ENCODE results near the gene FAM210B.
"Not testable (repeated sequence)": the region's sequence is repeated elsewhere in the genome, so short reads cannot be mapped to it uniquely, and the experiment has no call there.

The FAM210B gene

DNA sequence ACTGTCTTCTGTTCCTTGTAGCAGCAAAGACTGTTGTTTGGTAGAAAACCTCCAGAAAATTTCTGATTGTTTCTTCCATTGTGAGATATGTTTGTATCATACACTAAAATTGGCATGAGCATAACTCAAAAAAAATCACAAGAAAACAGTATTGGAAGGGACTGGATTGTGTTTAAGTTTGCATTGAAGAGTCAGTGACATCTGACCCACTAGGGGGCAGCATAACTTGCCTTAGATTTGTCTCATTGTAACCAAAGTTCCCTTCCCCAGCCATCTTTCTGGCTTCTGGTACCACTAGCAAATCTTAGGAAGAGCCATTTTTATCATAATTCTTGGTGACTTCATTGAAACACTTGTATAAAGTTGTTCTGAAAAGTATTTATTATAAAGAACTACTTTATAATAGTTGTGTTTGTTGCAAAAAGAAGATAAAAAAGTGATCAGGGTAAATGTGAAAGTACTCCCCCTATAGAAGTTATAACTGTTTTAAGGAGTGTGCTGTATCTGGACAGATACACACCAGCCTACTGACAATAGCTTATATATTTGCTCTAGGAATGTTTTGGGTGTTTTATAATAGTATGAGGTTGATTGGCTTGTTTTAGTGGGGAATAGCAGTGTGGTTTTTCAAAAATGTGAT, 41.3 kb downstream of the FAM210B start (continued):
- TF ChIP-seq POU6F1 (CRISPR knock-in tag; IDR thresholded peaks at IDR 0.05; ENCODE audit: borderline replicate concordance, low read depth) (no peak), ZNF70 (CRISPR knock-in tag; IDR thresholded peaks at IDR 0.05) (no peak), CSDC2 (CRISPR knock-in tag; IDR thresholded peaks at IDR 0.05) (no peak), OSR1 (CRISPR knock-in tag; IDR thresholded peaks at IDR 0.05) (no peak), ZNF8 (CRISPR knock-in tag; IDR thresholded peaks at IDR 0.05) (no peak), ZC3H10 (CRISPR knock-in tag; IDR thresholded peaks at IDR 0.05) (no peak), PPARA (CRISPR knock-in tag; IDR thresholded peaks at IDR 0.05; ENCODE audit: borderline replicate concordance) (no peak), ZNF565 (CRISPR knock-in tag; conservative IDR thresholded peaks at IDR 0.05; ENCODE audit: low read depth) (no peak), BACH2 (CRISPR knock-in tag; IDR thresholded peaks at IDR 0.05; ENCODE audit: borderline replicate concordance) (no peak), ZFP30 (CRISPR knock-in tag; IDR thresholded peaks at IDR 0.05) (no peak)
- TF ChIP-seq, protein P1, sequence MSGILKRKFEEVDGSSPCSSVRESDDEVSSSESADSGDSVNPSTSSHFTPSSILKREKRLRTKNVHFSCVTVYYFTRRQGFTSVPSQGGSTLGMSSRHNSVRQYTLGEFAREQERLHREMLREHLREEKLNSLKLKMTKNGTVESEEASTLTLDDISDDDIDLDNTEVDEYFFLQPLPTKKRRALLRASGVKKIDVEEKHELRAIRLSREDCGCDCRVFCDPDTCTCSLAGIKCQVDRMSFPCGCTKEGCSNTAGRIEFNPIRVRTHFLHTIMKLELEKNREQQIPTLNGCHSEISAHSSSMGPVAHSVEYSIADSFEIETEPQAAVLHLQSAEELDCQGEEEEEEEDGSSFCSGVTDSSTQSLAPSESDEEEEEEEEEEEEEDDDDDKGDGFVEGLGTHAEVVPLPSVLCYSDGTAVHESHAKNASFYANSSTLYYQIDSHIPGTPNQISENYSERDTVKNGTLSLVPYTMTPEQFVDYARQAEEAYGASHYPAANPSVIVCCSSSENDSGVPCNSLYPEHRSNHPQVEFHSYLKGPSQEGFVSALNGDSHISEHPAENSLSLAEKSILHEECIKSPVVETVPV (CRISPR knock-in tag; IDR thresholded peaks at IDR 0.05), result no peak

GRCh38 chr20:56403465-56403864, 44.7 kb downstream of the FAM210B start:
- no peak for ATAC-seq
- TF ChIP-seq PPARA (CRISPR knock-in tag; IDR thresholded peaks at IDR 0.05; ENCODE audit: borderline replicate concordance) (no peak), ZNF565 (CRISPR knock-in tag; conservative IDR thresholded peaks at IDR 0.05; ENCODE audit: low read depth) (no peak), OSR1 (CRISPR knock-in tag; IDR thresholded peaks at IDR 0.05) (no peak)

DNA sequence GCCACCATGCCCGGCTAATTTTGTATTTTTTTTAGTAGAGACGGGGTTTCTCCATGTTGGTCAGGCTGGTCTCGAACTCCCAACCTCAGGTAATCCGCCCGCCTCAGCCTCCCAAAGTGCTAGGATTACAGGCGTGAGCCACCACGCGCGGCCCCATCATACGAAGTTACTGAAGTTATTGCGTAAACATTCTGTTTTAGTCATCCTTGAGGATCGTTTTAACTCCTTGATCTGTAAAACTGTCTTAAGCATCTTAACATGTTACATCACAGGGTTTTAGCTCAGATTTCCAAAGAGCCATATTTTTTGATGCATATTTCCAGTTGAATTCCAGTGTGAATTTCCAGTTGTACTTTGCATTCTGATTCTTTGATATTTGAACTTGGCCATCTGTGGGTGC, 46.6 kb downstream of the FAM210B start:
- not testable (repeated sequence) for ATAC-seq

DNA sequence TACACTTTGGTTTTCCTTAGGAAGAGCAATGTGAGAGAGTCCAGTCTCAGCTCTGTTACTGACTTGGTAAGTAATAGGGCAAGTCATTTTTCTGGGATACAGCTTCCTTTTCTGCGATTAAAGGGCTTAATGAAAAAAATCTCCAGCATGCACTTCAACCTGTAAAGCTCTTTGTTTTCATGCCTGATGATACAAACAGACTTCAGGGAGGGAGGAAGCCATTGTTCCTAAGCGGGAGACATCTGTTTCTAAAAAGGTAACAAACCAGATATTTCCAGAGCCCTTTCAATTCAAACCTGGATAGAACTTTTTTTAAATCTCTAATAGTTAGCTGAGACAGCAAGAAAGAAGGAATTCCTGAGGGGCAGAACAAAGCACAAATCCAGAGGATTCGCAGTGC, 48.1 kb downstream of the FAM210B start:
- TF ChIP-seq ARNTL (CRISPR knock-in tag; IDR thresholded peaks at IDR 0.05; ENCODE audit: borderline replicate concordance, low read depth) (no peak), ZFP30 (CRISPR knock-in tag; IDR thresholded peaks at IDR 0.05) (no peak), PATZ1 (CRISPR knock-in tag; IDR thresholded peaks at IDR 0.05; ENCODE audit: borderline replicate concordance) (no peak), OSR1 (CRISPR knock-in tag; IDR thresholded peaks at IDR 0.05) (no peak)
- TF ChIP-seq, protein P2, sequence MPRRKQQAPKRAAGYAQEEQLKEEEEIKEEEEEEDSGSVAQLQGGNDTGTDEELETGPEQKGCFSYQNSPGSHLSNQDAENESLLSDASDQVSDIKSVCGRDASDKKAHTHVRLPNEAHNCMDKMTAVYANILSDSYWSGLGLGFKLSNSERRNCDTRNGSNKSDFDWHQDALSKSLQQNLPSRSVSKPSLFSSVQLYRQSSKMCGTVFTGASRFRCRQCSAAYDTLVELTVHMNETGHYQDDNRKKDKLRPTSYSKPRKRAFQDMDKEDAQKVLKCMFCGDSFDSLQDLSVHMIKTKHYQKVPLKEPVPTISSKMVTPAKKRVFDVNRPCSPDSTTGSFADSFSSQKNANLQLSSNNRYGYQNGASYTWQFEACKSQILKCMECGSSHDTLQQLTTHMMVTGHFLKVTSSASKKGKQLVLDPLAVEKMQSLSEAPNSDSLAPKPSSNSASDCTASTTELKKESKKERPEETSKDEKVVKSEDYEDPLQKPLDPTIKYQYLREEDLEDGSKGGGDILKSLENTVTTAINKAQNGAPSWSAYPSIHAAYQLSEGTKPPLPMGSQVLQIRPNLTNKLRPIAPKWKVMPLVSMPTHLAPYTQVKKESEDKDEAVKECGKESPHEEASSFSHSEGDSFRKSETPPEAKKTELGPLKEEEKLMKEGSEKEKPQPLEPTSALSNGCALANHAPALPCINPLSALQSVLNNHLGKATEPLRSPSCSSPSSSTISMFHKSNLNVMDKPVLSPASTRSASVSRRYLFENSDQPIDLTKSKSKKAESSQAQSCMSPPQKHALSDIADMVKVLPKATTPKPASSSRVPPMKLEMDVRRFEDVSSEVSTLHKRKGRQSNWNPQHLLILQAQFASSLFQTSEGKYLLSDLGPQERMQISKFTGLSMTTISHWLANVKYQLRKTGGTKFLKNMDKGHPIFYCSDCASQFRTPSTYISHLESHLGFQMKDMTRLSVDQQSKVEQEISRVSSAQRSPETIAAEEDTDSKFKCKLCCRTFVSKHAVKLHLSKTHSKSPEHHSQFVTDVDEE (CRISPR knock-in tag; IDR thresholded peaks at IDR 0.05), result no peak
- ATAC-seq, result no peak

DNA sequence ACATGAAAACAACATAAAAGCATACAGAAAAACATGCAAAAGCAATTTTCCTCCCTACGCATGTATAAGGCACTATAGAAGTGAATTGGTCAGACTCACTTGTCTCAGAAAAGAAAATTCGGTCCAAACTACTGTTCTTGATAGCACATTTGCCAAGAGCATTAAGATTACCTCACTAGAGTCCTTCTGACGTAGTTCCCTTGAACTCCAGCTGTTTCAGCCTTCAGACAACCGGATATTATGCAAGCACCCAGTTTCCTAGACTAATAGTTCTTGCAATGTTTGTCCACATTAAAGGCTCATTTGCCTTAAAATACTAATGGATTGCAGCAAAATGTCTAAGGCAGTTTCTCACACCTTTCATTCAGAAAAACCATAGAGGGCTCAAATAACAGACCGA, 50.7 kb downstream of the FAM210B start:
- ATAC-seq, result no peak
- TF ChIP-seq TOX (CRISPR knock-in tag; IDR thresholded peaks at IDR 0.05; ENCODE audit: borderline replicate concordance) (no peak), ESRRG (CRISPR knock-in tag; IDR thresholded peaks at IDR 0.05) (no peak), CSDC2 (CRISPR knock-in tag; IDR thresholded peaks at IDR 0.05) (no peak), OSR1 (CRISPR knock-in tag; IDR thresholded peaks at IDR 0.05) (no peak), ZC3H10 (CRISPR knock-in tag; IDR thresholded peaks at IDR 0.05) (no peak), ZNF70 (CRISPR knock-in tag; IDR thresholded peaks at IDR 0.05) (no peak), ISL1 (CRISPR knock-in tag; IDR thresholded peaks at IDR 0.05) (no peak), ZFP30 (CRISPR knock-in tag; IDR thresholded peaks at IDR 0.05) (no peak), SNAI2 (CRISPR knock-in tag; IDR thresholded peaks at IDR 0.05) (no peak), PATZ1 (CRISPR knock-in tag; IDR thresholded peaks at IDR 0.05; ENCODE audit: borderline replicate concordance) (no peak), ZFP3 (CRISPR knock-in tag; IDR thresholded peaks at IDR 0.05) (no peak), TCF4 (CRISPR knock-in tag; IDR thresholded peaks at IDR 0.05; ENCODE audit: borderline replicate concordance) (no peak), ZNF8 (CRISPR knock-in tag; IDR thresholded peaks at IDR 0.05) (no peak), GLIS3 (CRISPR knock-in tag; IDR thresholded peaks at IDR 0.05) (no peak), BACH2 (CRISPR knock-in tag; IDR thresholded peaks at IDR 0.05; ENCODE audit: borderline replicate concordance) (no peak), RARB (CRISPR knock-in tag; IDR thresholded peaks at IDR 0.05) (no peak), ZNF565 (CRISPR knock-in tag; conservative IDR thresholded peaks at IDR 0.05; ENCODE audit: low read depth) (no peak), ARNTL (CRISPR knock-in tag; IDR thresholded peaks at IDR 0.05; ENCODE audit: borderline replicate concordance, low read depth) (no peak)
- TF ChIP-seq, protein P1 (CRISPR knock-in tag; IDR thresholded peaks at IDR 0.05), result no peak
